Measurements from ENCODE around the gene MSX2.

The MSX2 gene

GRCh38 chr5:174724484-174725260, at the start of gene MSX2:
Gene MSX2 (plus strand): TSS chr5:174724582. CDS start chr5:174724660, 78 bp downstream.
- no peak for DNase-seq (ENCODE audit: low read depth)

- DNase-seq (ENCODE audit: low read depth): no peak
Measured at GRCh38 chr5:174675110-174675509, 49.3 kb upstream of the MSX2 start.

- DNase-seq (ENCODE audit: low read depth): no peak
Measured at GRCh38 chr5:174675916-174676315, 48.5 kb upstream of the MSX2 start.

GRCh38 chr5:174678107-174678506, 46.3 kb upstream of the MSX2 start:
- no peak for DNase-seq (ENCODE audit: low read depth)

- DNase-seq (ENCODE audit: low read depth): no peak
Measured at GRCh38 chr5:174680901-174681565, 43.3 kb upstream of the MSX2 start.

- no peak for DNase-seq (ENCODE audit: low read depth)
Measured at GRCh38 chr5:174687503-174687902, 36.9 kb upstream of the MSX2 start.

GRCh38 chr5:174688441-174689354, 35.7 kb upstream of the MSX2 start:
- DNase-seq (ENCODE audit: low read depth): no peak

- DNase-seq (ENCODE audit: low read depth): no peak
Measured at GRCh38 chr5:174690271-174690670, 34.1 kb upstream of the MSX2 start.

- no peak for DNase-seq (ENCODE audit: low read depth)
Measured at GRCh38 chr5:174692381-174692780, 32.0 kb upstream of the MSX2 start.

GRCh38 chr5:174692982-174693422, 31.4 kb upstream of the MSX2 start:
- DNase-seq (ENCODE audit: low read depth): no peak

GRCh38 chr5:174693697-174694385, 30.5 kb upstream of the MSX2 start:
- no peak for DNase-seq (ENCODE audit: low read depth)

GRCh38 chr5:174694611-174695010, 29.8 kb upstream of the MSX2 start:
- no peak for DNase-seq (ENCODE audit: low read depth)

GRCh38 chr5:174698156-174698555, 26.2 kb upstream of the MSX2 start:
- no peak for DNase-seq (ENCODE audit: low read depth)

- DNase-seq (ENCODE audit: low read depth): no peak
Measured at GRCh38 chr5:174699131-174699530, 25.3 kb upstream of the MSX2 start.

GRCh38 chr5:174706997-174707572, 17.3 kb upstream of the MSX2 start:
- no peak for DNase-seq (ENCODE audit: low read depth)

- no peak for DNase-seq (ENCODE audit: low read depth)
Measured at GRCh38 chr5:174707671-174708070, 16.7 kb upstream of the MSX2 start.

- no peak for DNase-seq (ENCODE audit: low read depth)
Measured at GRCh38 chr5:174708476-174709207, 15.7 kb upstream of the MSX2 start.

- DNase-seq (ENCODE audit: low read depth): no peak
Measured at GRCh38 chr5:174714751-174715150, 9.6 kb upstream of the MSX2 start.

GRCh38 chr5:174715804-174716203, 8.6 kb upstream of the MSX2 start:
- DNase-seq (ENCODE audit: low read depth): no peak

GRCh38 chr5:174717826-174718455, 6.4 kb upstream of the MSX2 start:
- no peak for DNase-seq (ENCODE audit: low read depth)

All from HS-5 (cell line).